H1 (cell line): ENCODE measurements around the gene HOMER3. TPM values are rescaled to one million over a fixed set of nuclear protein-coding genes. Genes with fewer than 3 reads are reported as not detected.

Experiments used
- CTCF ChIA-PET: fragments of 300-600 bp; sonication (Branson Sonifier 250); formaldehyde crosslinking; loops from one replicate; lab custom pipeline; 2021; ENCODE audit not compliant: partially characterized antibody; lab: Charles Lee
- POLR2A ChIA-PET: fragments of 300-600 bp; sonication (Branson Sonifier 250); formaldehyde crosslinking; loops from one replicate; lab custom pipeline; 2021; ENCODE audit warnings: inconsistent platforms; ENCODE audit not compliant: partially characterized antibody; lab: Charles Lee
- DNase-seq, 2 experiments: peaks; one replicate each; pipeline versions ENCODE4 v3.0.0 to v3.0.0-alpha.2; 2010 to 2022; ENCODE audit warnings: low spot score in 2 of 2, low read depth in 1 of 2, mixed read lengths in 1 of 2
- FAIRE-seq: peaks from 2 replicates; lab custom pipeline; 2011; peaks lifted over from hg19 to GRCh38; lab: Jason Lieb, UNC
- H2AFZ ChIP-seq: 2 replicates; pipeline ENCODE4 v1.8.1; 2012; ENCODE audit warnings: low read length, inconsistent platforms
- H2AK5ac ChIP-seq: 2 replicates; pipeline ENCODE4 v1.6.1; 2013; ENCODE audit warnings: low read depth, low read length
- H2BK120ac ChIP-seq: replicated peaks from 2 replicates; pipeline ENCODE3; 2013; ENCODE audit warnings: low read depth, low read length, inconsistent platforms
- H2BK12ac ChIP-seq: 2 replicates; pipeline ENCODE4 v1.6.1; 2013; ENCODE audit warnings: low read depth, low read length
- H2BK15ac ChIP-seq: 2 replicates; pipeline ENCODE4 v1.6.1; 2013; ENCODE audit warnings: low read length
- H2BK20ac ChIP-seq: 2 replicates; pipeline ENCODE4 v1.6.1; 2013; ENCODE audit warnings: low read length
- H2BK5ac ChIP-seq: 2 replicates; pipeline ENCODE4 v1.6.1; 2013; ENCODE audit warnings: low read depth, low read length
- H3K14ac ChIP-seq: 2 replicates; pipeline ENCODE4 v1.6.1; 2013; ENCODE audit warnings: inconsistent platforms; ENCODE audit not compliant: insufficient read length
- H3K18ac ChIP-seq: 2 replicates; pipeline ENCODE4 v1.6.1; 2013; ENCODE audit warnings: low read length; ENCODE audit errors: extremely low read depth
- H3K23ac ChIP-seq: 2 replicates; pipeline ENCODE4 v1.6.1; 2013; ENCODE audit warnings: inconsistent platforms; ENCODE audit not compliant: insufficient read length
- H3K23me2 ChIP-seq: 2 replicates; pipeline ENCODE4 v1.6.1; 2013; ENCODE audit warnings: low read depth, low read length
- H3K27ac ChIP-seq: 2 replicates; pipeline ENCODE4 v1.6.1; 2011; ENCODE audit warnings: low read depth, low read length, inconsistent platforms
- H3K27me3 ChIP-seq, 4 experiments: replicated peaks in 1 of 4; 1 replicate in 1 of 4; 2 replicates in 3 of 4; pipeline versions ENCODE4 v1.6.1 to v1.8.1; 2011 to 2013; ENCODE audit warnings: low read length in 3 of 4, mild to moderate bottlenecking in 3 of 4, inconsistent platforms in 2 of 4, mixed read lengths in 2 of 4, moderate library complexity in 1 of 4; ENCODE audit not compliant: control insufficient read depth in 3 of 4, insufficient read depth in 3 of 4; ENCODE audit errors: extremely low read depth in 1 of 4
- H3K36me3 ChIP-seq, 4 experiments: 2 replicates each; pipeline versions ENCODE4 v1.6.1 to v1.8.1; 2011 to 2013; ENCODE audit warnings: mild to moderate bottlenecking in 4 of 4, low read length in 3 of 4, moderate library complexity in 2 of 4, control low read depth in 1 of 4, inconsistent platforms in 1 of 4; ENCODE audit not compliant: insufficient read depth in 4 of 4, control insufficient read depth in 2 of 4
- H3K4ac ChIP-seq: replicated peaks from 2 replicates; pipeline ENCODE3; 2013; ENCODE audit warnings: low read length, low read depth, mixed read lengths, inconsistent platforms; ENCODE audit not compliant: insufficient read length
- H3K4me1 ChIP-seq, 4 experiments: replicated peaks in 1 of 4; 1 replicate in 1 of 4; 2 replicates in 3 of 4; pipeline versions ENCODE4 v1.6.1 to v1.8.1; 2011 to 2013; ENCODE audit warnings: low read length in 3 of 4, inconsistent platforms in 2 of 4, mixed read lengths in 1 of 4; ENCODE audit not compliant: insufficient read depth in 4 of 4, control insufficient read depth in 3 of 4
- H3K4me2 ChIP-seq, 2 experiments: 2 replicates each; pipeline versions ENCODE4 v1.6.1 to v1.8.1; 2011 to 2013; ENCODE audit warnings: low read depth in 2 of 2, low read length in 2 of 2, control low read depth in 1 of 2, inconsistent platforms in 1 of 2, mild to moderate bottlenecking in 1 of 2; ENCODE audit not compliant: insufficient read depth in 1 of 2
- H3K4me3 ChIP-seq, 4 experiments: fragments of 200-600, 300-600 bp in 1 of 4; sonication (generic), shearing (Covaris generic), sonication (Bioruptor Twin) in 1 of 4; 2 replicates each; pipeline versions ENCODE4 v1.5.1 to v1.8.1; 2011 to 2016; ENCODE audit warnings: low read length in 4 of 4, low read depth in 3 of 4, control low read depth in 2 of 4, inconsistent platforms in 2 of 4, mild to moderate bottlenecking in 2 of 4, mixed read lengths in 1 of 4, moderate library complexity in 1 of 4; ENCODE audit not compliant: insufficient read depth in 2 of 4; ENCODE audit errors: extremely low read depth in 1 of 4
- H3K56ac ChIP-seq: replicated peaks from 2 replicates; pipeline ENCODE3; 2013; ENCODE audit warnings: low read depth, mild to moderate bottlenecking, mixed read lengths, low read length, inconsistent platforms; ENCODE audit not compliant: insufficient read length
- H3K79me1 ChIP-seq: 2 replicates; pipeline ENCODE4 v1.6.1; 2013; ENCODE audit warnings: low read depth, low read length, control low read depth
- H3K79me2 ChIP-seq, 2 experiments: 2 replicates each; pipeline versions ENCODE4 v1.6.1 to v1.8.1; 2012 to 2013; ENCODE audit warnings: low read length in 2 of 2, mild to moderate bottlenecking in 2 of 2, inconsistent platforms in 1 of 2; ENCODE audit not compliant: insufficient read depth in 2 of 2, control insufficient read depth in 1 of 2
- H3K9ac ChIP-seq, 4 experiments: replicated peaks in 1 of 4; 1 replicate in 1 of 4; 2 replicates in 3 of 4; pipeline versions ENCODE4 v1.6.1 to v1.8.1; 2011 to 2013; ENCODE audit warnings: low read depth in 3 of 4, low read length in 3 of 4, control low read depth in 2 of 4, mild to moderate bottlenecking in 2 of 4, moderate library complexity in 2 of 4, inconsistent platforms in 1 of 4; ENCODE audit errors: extremely low read depth in 1 of 4
- H3K9me3 ChIP-seq, 2 experiments: 2 replicates each; pipeline versions ENCODE4 v1.6.1 to v1.8.1; 2012 to 2013; ENCODE audit warnings: mild to moderate bottlenecking in 2 of 2, moderate library complexity in 2 of 2, control low read depth in 1 of 2, inconsistent platforms in 1 of 2, low read depth in 1 of 2, low read length in 1 of 2, mixed read lengths in 1 of 2; ENCODE audit not compliant: insufficient read depth in 2 of 2
- H4K20me1 ChIP-seq, 2 experiments: replicated peaks in 1 of 2; 2 replicates each; pipeline versions ENCODE3 to v1.8.1; 2011 to 2013; ENCODE audit warnings: inconsistent platforms in 2 of 2, low read length in 2 of 2, mild to moderate bottlenecking in 1 of 2; ENCODE audit not compliant: insufficient read depth in 2 of 2, control insufficient read depth in 1 of 2
- H4K5ac ChIP-seq: 2 replicates; pipeline ENCODE4 v1.6.1; 2013; ENCODE audit warnings: low read length, low read depth, mixed read lengths, inconsistent platforms; ENCODE audit not compliant: insufficient read length
- H4K8ac ChIP-seq: 2 replicates; pipeline ENCODE4 v1.8.0; 2013; ENCODE audit warnings: mild to moderate bottlenecking, moderate library complexity, low read length, inconsistent platforms; ENCODE audit not compliant: insufficient read depth; ENCODE audit errors: extremely low read depth
- H4K91ac ChIP-seq: replicated peaks from 2 replicates; pipeline ENCODE3; 2013; ENCODE audit warnings: low read length, mixed read lengths, inconsistent platforms; ENCODE audit not compliant: insufficient read length
- ASH2L ChIP-seq: fragments of 200-600, 300-600 bp; sonication (generic); IDR thresholded peaks from one replicate; pipeline ENCODE4 v1.7.1; 2017; ENCODE audit warnings: low read length
- CTBP2 ChIP-seq: IDR thresholded peaks from 2 replicates; pipeline ENCODE4 v1.7.0; 2011; ENCODE audit warnings: borderline replicate concordance, mild to moderate bottlenecking, moderate library complexity, mixed read lengths, low read length; ENCODE audit not compliant: insufficient read depth, insufficient read length
- EP300 ChIP-seq, 2 experiments: IDR thresholded peaks; 1 replicate in 1 of 2; 2 replicates in 1 of 2; pipeline ENCODE4 v1.6.1; 2011 to 2012; ENCODE audit warnings: low read depth in 2 of 2, low read length in 2 of 2, mild to moderate bottlenecking in 2 of 2, borderline replicate concordance in 1 of 2, inconsistent platforms in 1 of 2, moderate library complexity in 1 of 2
- JUND ChIP-seq: IDR thresholded peaks from 2 replicates; pipeline ENCODE4 v1.6.1; 2011; ENCODE audit warnings: mild to moderate bottlenecking, improper control_type of control experiment, low read length
- KDM4A ChIP-seq: IDR thresholded peaks from one replicate; pipeline ENCODE4 v1.7.1; 2012; ENCODE audit warnings: low read depth, mild to moderate bottlenecking, moderate library complexity, low read length, inconsistent platforms; ENCODE audit not compliant: severe bottlenecking
- RBBP5 ChIP-seq: IDR thresholded peaks from 2 replicates; pipeline ENCODE4 v1.7.1; 2012; ENCODE audit warnings: low read depth, mild to moderate bottlenecking, inconsistent platforms, low read length, moderate library complexity, borderline replicate concordance
- SIN3A ChIP-seq, 2 experiments: IDR thresholded peaks in 1 of 2; conservative IDR thresholded peaks in 1 of 2; 2 replicates each; pipeline ENCODE4 v1.6.1; 2011 to 2012; ENCODE audit warnings: low read length in 2 of 2, improper control_type of control experiment in 1 of 2, low read depth in 1 of 2, mild to moderate bottlenecking in 1 of 2
- SIX5 ChIP-seq: IDR thresholded peaks from 2 replicates; pipeline ENCODE4 v1.6.1; 2011; ENCODE audit warnings: mild to moderate bottlenecking, low read depth, low read length
- SUZ12 ChIP-seq: fragments of 200-600 bp; sonication (generic); IDR thresholded peaks from 2 replicates; pipeline ENCODE4 v1.6.1; 2012; ENCODE audit warnings: mild to moderate bottlenecking, inconsistent platforms, low read length, moderate library complexity, mixed read lengths
- TAF7 ChIP-seq: optimal IDR thresholded peaks from 2 replicates; pipeline ENCODE3; 2011; ENCODE audit warnings: low read depth, mild to moderate bottlenecking, inconsistent platforms, low read length, moderate library complexity, borderline replicate concordance
- whole genome bisulfite sequencing, 2 experiments: shearing (Covaris generic) in 1 of 2; methylation state at CpG; one replicate each; pipeline versions ENCODE4 v1.1.6 to v1.1.7; 2013 to 2015; ENCODE audit warnings: low lambda C conversion rate in 2 of 2, mixed read lengths in 2 of 2, inconsistent platforms in 1 of 2, low coverage in 1 of 2, missing lambda C conversion rate in 1 of 2; ENCODE audit not compliant: insufficient replicate concordance in 2 of 2, insufficient coverage in 1 of 2, insufficient read length in 1 of 2; ENCODE audit errors: extremely low coverage in 1 of 2, missing lambda C conversion rate in 1 of 2; 5-methylcytosine and 5-hydroxymethylcytosine counted together
- polyA plus RNA-seq, 7 experiments: library from polyadenylated mRNA; depleted of rRNA in 3 of 7; stranded (reverse) in 5 of 7; unstranded in 2 of 7; fragments of >200 nt in 5 of 7; fragments of 200-250 nt in 2 of 7; gene quantifications; 1 replicate in 5 of 7; 2 replicates in 1 of 7; 4 replicates in 1 of 7; pipeline versions ENCODE4 v1.2.1 to v1.2.3, GENCODE V29; 2011 to 2013; ENCODE audit warnings: missing spikeins in 2 of 7, mixed read lengths in 2 of 7
- total RNA-seq: library from RNA; stranded (reverse); fragmentation: NEBNext Ultra II Directional; extraction: Animal tissue kit (Norgen Biotek cat#: 25700); gene quantifications from 2 replicates; pipeline ENCODE4 v1.2.1, GENCODE V29; 2021

HOMER3 gene
- total and polyA plus RNA-seq, 2 of the 8 experiments (the other 6 are each of a cell fraction or from before 2014, with no cell fraction given): 28.3 to 41.6 TPM

DNA sequence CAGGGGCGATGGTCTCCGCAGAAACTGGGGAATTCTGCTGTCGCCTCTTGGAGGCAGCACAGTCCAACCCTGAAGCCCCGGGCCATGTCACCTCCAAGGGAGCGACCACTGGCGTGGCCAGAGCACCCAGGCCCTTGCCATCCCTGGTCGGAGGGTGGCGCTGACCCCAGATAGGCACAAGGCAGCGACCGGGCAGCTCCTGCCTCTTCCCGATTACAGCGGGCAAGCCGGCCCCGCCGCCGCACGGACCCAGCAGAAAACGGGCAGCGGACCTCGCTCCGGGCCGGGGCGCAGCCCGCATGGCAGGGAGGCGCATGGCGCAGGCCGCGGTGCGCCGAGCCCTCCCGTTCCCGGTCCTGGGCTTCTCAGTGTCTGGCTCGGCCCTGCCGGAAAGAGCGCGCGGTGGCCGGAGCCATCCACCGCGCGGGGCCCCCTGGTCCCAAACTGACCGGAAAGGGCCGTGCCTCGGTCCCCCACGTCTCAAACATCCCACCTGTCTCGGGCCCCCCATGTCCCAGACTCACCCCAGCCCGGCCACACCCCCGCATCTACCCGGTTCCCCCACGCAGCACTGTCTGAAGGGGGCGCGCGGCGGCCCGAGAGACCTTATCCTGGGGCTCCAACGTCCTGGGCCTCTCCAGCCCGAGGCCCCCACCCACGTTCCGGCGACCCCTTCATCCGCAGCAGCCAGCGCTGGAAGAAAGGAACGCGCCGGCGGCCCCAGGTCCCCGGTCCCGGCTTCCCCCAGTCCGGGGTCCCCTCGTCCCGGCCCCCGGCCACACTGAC is 45.8 kb downstream of the HOMER3 start:
- 1% methylated on average over 43 of the region's 72 CpGs; no CpG with 5 or more reads in 1 of the 2 experiments for WGBS, 2 experiments
- H3K27me3 ChIP-seq: peaks cover 0 to 13% (median 8%) of the 10 kb centered on the region in 4 experiments; a peak in 4 of 7 replicates
- no peak overlapping the region for H3K4ac ChIP-seq
- FAIRE-seq (no peak), DNase-seq (peak in 1 of 2 experiments; percentile 80)
- H2BK12ac ChIP-seq: no peak overlapping the region
- no peaks in the 10 kb centered on the region for H3K9me3 ChIP-seq
- H4K8ac ChIP-seq: peak overlapping the region; percentile 79
- H3K4me2 ChIP-seq: peak overlapping the region; percentile 33 to 86
- no peak overlapping the region for H2BK20ac ChIP-seq
- no peak overlapping the region for H3K56ac ChIP-seq
- H3K4me3 ChIP-seq: peak overlapping the region; percentile 42 to 79 (median 62)
- no peak overlapping the region for H2AK5ac ChIP-seq
- ChIA-PET POLR2A (interaction anchor here (0.6 to 4.0 kb wide), 14 partner anchors 10 to 156 kb away, joined by 3 to 17 read pairs (median 4); partner anchors contain the start of genes COPE and DDX49), CTCF (interaction anchor here (0.6 to 4.5 kb wide), 22 partner anchors 10 to 564 kb away, joined by 3 to 34 read pairs (median 4); no protein-coding TSS in a partner anchor)
- H4K91ac ChIP-seq: no peak overlapping the region
- H3K79me2 ChIP-seq: no peaks in the 10 kb centered on the region
- H3K18ac ChIP-seq: peak overlapping the region; percentile 71
- no peak overlapping the region for H2BK15ac ChIP-seq
- H2AFZ ChIP-seq: peak overlapping the region; percentile 28; the same call in 1 of the 2 replicates
- H2BK5ac ChIP-seq: no peak overlapping the region
- no peak overlapping the region for H3K23ac ChIP-seq
- no peaks in the 10 kb centered on the region; a peak in 1 of 8 replicates for H3K36me3 ChIP-seq
- H4K20me1 ChIP-seq: peaks cover 6 to 15% of the 10 kb centered on the region in 2 experiments
- H3K14ac ChIP-seq: no peak overlapping the region
- peak overlapping the region in 3 of 4 experiments; percentile 20 to 80 (median 43); a peak in 5 of 7 replicates for H3K9ac ChIP-seq
- no peak overlapping the region for H2BK120ac ChIP-seq
- peak overlapping the region; percentile 43 for H4K5ac ChIP-seq
- peaks cover 0 to 13% (median 5%) of the 10 kb centered on the region in 4 experiments; a peak in 5 of 7 replicates for H3K4me1 ChIP-seq
- no peaks in the 10 kb centered on the region for H3K79me1 ChIP-seq
- no peak overlapping the region for H3K27ac ChIP-seq
- peaks cover 6% of the 10 kb centered on the region; the same call in 1 of the 2 replicates for H3K23me2 ChIP-seq
- TF ChIP-seq TAF7 (no peak), RBBP5 (peak; percentile 26; the same call in 1 of the 2 replicates), SIN3A (conservative IDR thresholded peaks at IDR 0.05 in 1 of 2, IDR thresholded peaks at IDR 0.05 in 1 of 2; ENCODE audit: low read depth in 1 of 2, low read length in 2 of 2) (peak in 1 of 2 experiments; percentile 78; a peak in 2 of 4 replicates), CTBP2 (no peak), SUZ12 (peak; percentile 36; the same call in 1 of the 2 replicates), KDM4A (peak; percentile 86), SIX5 (no peak), EP300 (IDR thresholded peaks at IDR 0.05; ENCODE audit: borderline replicate concordance in 1 of 2, low read depth in 2 of 2, low read length in 2 of 2) (no peak), JUND (no peak), ASH2L (no peak)
